ENCODE data around the gene NUP107.
"Not testable (repeated sequence)": the region's sequence is repeated elsewhere in the genome, so short reads cannot be mapped to it uniquely, and the experiment has no call there.

The NUP107 gene

DNA sequence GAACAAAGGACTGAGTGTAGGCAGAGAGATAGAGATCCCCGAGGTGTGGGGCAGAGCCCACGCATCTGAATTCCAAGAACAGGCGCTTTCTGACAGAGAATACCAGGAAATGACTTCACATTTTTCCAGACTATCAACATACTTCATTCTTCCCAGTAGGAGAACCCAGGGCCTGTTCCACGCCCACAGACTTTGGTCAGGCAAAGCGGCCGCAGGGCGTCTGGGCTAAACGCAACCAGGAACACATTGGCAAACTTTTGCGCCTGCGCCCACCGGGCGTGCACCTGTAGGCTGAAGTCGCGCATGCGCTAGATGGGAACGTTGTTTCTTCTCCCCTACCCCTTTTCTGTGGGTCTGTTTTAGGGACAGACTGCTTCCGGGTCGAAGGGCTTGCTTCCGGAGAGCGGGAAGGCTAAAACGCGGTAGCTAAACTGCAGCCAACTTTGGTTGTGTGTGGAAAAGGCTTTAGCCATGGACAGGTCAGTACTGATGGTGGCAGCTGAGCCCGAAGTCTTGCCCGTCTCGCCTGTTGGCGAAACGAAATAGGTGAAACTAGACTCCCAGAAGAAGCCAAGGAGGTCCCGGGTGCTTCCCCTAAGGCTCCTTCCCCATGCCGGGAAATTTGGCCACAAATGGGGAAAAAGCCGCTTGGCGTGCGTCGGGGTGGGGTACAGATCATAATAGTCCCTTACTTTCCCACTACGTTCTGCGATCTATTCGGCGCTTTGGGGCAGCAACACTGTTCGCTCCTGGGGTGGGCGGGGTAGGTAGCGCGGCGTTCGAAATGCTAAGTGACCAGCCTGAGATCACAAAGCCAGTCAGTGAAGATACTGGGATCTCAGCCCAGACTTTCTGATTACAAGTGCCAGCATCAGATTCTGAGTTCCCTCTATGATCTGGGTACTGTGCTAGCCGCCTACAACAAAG, at the start of gene NUP107:
Gene NUP107, plus strand, starts transcription at position 384 of the 927 bp plus-strand sequence. Its CDS starts 88 bp downstream, at position 472.
- peak; percentile 93 to 94 for DNase-seq (ENCODE audit: low read depth in 1 of 2, low spot score in 1 of 2)

- not testable (repeated sequence) for DNase-seq (ENCODE audit: low read depth in 1 of 2, low spot score in 1 of 2)
These were observed 49.3 kb upstream of the NUP107 start for GRCh38 chr12:68637439-68637838.

DNA sequence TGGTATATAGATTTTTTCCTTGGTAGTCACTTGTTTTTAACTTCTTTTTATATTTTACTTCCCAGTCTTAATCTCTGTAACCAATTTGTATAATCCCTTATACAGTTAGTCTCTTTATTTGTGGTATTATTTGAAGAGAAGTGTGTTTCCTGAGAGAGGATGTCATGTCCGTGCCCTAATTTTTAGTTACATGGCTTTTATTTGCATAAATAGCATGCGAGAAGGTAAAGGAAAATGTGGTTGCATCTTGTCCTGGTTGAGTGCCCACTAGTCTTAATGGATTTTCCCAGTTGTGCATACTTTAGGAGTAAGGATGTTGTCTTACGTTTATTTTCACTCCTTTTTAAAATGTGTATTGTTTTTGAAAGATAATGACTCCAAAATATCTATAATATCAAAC, 48.6 kb upstream of the NUP107 start:
- no peak for DNase-seq (ENCODE audit: low read depth in 1 of 2, low spot score in 1 of 2)

DNA sequence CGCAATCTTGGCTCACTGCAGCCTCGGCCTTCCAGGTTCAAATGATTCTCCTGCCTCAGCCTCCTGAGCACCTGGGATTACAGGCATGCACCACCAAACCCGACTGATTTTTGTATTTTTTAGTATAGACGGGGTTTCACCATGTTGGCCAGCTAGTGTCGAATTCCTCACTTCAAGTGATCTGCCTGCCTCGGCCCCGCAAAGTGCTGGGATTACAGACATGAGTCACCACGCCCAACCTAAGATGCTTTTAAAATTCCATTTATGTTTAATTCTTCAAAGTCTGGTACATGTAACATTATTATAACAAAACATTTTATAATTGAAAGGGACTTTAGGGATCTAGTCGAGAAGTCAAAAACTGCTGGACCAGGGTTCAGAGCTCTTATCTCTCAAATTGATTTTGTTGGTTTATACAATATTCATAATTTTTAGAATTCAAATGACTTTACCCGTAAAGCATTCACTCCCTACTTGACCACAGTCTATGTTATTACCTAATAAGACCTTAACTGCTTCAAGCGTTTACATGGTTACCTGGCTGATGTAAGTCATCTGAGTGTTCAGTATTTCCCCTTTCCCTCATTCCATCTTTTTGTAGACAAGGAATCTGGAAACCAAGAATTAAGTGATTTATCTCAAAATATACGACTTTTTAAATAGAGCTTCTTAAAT, 47.9 kb upstream of the NUP107 start:
- no peak for DNase-seq (ENCODE audit: low read depth in 1 of 2, low spot score in 1 of 2)

- DNase-seq (ENCODE audit: low read depth in 1 of 2, low spot score in 1 of 2) = no peak
These were observed 47.4 kb upstream of the NUP107 start for GRCh38 chr12:68639396-68639767.

GRCh38 chr12:68641138-68641537, 45.6 kb upstream of the NUP107 start:
- no peak for DNase-seq (ENCODE audit: low read depth in 1 of 2, low spot score in 1 of 2)

DNA sequence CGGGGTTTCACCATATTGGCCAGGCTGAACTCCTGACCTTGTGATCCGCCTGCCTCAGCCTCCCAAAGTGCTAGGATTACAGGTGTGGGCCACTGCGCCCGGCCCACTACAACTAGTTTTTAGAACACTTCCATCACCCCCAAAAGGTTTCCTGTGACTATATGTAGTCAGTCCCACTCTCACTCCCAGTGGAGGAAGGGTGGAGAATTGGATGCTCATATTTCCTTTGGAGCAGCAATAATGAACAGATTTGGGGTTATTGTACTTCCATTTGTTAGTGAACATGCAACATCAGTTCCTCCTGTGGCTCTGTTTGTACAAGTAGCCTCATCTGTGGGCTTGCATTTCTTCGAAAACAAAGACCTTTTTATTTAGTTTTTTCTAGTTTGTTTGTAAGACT, 40.3 kb upstream of the NUP107 start:
- DNase-seq (ENCODE audit: low read depth in 1 of 2, low spot score in 1 of 2) = no peak

GRCh38 chr12:68647507-68647906, 39.3 kb upstream of the NUP107 start:
- DNase-seq (ENCODE audit: low read depth in 1 of 2, low spot score in 1 of 2) = no peak

DNA sequence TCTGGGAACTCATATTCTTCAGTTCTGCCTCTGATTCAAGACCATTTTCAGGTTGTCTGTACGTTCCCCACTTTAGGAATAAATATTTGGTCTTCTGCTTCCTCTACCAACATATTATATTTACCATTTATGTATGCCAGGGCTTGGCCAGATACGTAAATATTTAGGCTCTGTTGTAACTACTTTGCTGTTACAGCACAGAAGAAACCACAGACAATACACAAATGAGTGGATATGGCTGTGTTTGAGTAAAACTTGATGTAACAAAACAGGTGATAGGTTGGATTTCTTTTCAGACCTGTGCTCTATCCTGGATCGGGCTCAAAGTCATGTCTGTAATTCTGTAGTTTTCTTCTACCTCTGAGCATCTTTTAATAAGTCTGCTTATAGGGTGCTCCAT, 38.6 kb upstream of the NUP107 start:
- no peak for DNase-seq (ENCODE audit: low read depth in 1 of 2, low spot score in 1 of 2)

DNA sequence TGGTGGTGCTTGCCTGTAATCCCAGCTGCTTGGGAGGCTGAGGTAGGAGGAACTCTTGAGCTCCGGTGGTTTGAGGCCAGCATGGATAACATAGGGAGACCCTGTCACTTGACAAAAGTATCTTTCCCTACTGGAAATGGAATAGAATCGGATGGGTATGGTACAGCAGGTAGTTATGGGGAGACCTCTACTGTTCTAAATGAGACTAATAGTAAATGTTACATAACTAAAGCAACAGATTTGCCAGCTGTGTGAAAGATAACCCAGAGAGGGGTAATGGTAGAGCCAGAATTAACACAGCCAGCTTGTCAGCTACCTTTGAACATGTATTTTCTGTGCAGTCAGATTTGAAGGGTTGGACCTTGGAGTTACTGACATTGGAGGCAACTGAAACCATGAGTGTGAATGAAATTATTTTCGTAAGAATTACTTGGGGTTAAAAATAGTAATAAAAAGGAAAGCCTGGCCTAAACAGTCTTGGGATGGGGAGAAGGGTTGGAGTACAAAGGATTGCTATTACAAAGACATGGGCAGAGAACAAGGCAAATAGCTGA, 21.7 kb upstream of the NUP107 start:
- DNase-seq (ENCODE audit: low read depth in 1 of 2, low spot score in 1 of 2) = no peak

DNA sequence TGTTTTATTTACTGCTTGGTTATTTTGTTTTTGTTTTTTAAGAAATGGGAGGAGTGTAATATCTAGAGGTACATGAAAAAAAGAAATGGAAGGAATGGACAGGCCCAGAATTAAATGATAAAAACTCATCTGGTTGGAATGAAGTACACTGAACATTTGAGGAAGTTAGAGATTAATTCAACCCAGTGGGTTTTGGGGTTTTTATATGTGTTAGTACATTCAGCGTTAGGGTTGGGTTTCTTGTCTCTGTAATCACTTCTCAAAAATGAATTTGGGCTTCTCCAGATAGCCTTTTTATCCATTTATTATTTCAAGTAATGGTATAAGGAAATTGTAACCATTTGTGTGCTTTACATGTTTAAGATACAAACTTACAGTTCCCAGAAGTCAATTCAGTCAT, 19.5 kb upstream of the NUP107 start:
- DNase-seq (ENCODE audit: low read depth in 1 of 2, low spot score in 1 of 2) = no peak

GRCh38 chr12:68667896-68668295, 18.9 kb upstream of the NUP107 start:
- no peak for DNase-seq (ENCODE audit: low read depth in 1 of 2, low spot score in 1 of 2)

DNA sequence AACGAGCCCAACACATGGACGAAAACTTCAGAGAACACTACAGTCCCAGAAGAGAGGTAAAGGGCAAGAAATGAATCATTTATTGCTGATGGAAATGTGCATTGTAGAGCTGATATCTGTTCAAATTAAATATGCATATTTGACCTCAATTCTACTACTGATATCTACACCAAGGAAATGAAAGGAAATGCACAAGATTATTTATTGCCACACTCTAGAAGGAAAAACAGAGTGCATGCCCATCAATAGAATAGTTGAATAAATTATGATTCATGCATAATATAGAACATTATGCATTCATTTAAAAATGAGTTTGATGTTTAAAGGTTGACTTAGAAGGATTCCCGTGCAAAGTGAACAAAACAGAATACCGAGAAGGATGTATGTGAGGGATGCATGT, 15.6 kb upstream of the NUP107 start:
- no peak for DNase-seq (ENCODE audit: low read depth in 1 of 2, low spot score in 1 of 2)

- no peak for DNase-seq (ENCODE audit: low read depth in 1 of 2, low spot score in 1 of 2)
These were observed 13.0 kb upstream of the NUP107 start for GRCh38 chr12:68673788-68674187.

GRCh38 chr12:68674376-68674775, 12.4 kb upstream of the NUP107 start:
- no peak for DNase-seq (ENCODE audit: low read depth in 1 of 2, low spot score in 1 of 2)

- peak in 1 of 2 donors; percentile 23 for DNase-seq (ENCODE audit: low read depth in 1 of 2, low spot score in 1 of 2)
These were observed 11.5 kb upstream of the NUP107 start for GRCh38 chr12:68675101-68675842.

GRCh38 chr12:68676854-68677253, 9.9 kb upstream of the NUP107 start:
- DNase-seq (ENCODE audit: low read depth in 1 of 2, low spot score in 1 of 2) = not testable (repeated sequence)

DNA sequence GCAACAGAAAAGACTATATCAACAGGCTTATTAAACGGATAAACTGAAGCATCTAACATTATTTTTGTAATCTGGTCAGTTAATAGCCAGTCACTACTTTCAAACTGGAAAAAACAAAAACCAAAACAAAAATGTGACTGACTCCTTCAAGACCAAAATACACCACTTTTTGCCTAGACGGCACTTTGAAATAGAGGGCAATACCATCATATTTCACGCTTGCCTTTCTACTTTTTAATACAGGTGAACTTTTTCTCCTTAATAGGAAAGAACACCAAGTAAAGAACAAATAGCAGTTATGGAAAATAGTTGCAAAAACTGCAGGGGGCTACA, 550 bp upstream of the NUP107 start:
- no peak for DNase-seq (ENCODE audit: low read depth in 1 of 2, low spot score in 1 of 2)

DNA sequence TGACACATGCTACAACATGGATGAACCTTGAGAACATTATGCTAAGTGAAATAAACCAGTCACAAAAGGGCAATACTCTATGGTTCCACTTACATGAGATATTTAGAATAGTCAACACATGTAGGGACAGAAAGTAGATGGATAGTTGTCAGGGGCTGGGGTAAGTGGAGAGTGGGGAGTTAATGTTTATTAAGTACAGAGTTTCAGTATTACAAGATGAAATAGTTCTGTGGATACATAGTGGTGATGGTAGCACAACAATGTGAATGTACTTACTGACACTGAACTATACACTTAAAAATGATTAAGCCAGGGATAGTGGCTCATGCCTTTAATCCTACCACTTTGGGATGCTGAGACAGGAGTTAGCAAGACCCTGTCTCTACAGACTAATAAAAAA, 8.7 kb downstream of the NUP107 start:
- DNase-seq (ENCODE audit: low read depth in 1 of 2, low spot score in 1 of 2) = no peak

DNA sequence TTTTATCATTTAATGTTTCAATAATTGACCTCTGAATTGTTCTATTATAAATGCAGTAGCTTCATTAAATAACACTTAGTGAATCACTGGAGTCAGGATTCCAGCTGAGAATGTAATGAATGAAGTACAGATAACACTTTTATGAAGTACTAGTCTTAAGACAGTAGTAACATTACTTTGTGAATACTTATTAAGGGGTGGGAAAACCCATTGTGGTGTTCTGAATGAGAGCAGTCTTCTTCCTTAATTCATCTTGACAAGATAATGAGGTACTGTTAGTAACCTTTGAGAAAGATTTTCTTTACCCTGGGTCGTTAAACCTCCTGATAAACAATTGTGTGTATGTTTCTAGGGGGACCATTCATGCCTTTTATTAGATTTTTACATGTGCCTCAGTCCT, 12.7 kb downstream of the NUP107 start:
- no peak for DNase-seq (ENCODE audit: low read depth in 1 of 2, low spot score in 1 of 2)

GRCh38 chr12:68727776-68728175, 41.0 kb downstream of the NUP107 start:
- no peak for DNase-seq (ENCODE audit: low read depth in 1 of 2, low spot score in 1 of 2)

DNA sequence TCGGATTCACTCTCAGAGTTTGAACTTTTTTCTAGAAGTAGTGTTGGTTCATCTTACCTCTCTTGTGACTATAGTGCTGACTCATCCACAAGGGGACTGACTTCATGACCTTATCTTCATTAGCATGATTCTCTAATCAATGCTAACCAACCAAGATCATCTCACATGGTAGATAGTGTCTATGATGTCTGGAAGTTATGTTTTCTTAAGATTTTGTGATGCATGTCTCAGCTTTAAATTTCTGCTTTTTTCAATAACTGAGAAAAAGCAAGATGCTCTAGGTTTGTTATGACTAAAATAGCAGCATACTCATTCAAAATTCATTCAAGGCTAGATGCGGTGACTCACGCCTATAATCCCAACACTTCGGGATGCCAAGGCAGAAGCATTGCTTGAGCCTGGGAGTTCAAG, 46.9 kb downstream of the NUP107 start:
- no peak for DNase-seq (ENCODE audit: low read depth in 1 of 2, low spot score in 1 of 2)

Measured in stimulated activated CD4-positive, alpha-beta T cell treated with anti-CD3 and anti-CD28 coated beads, Interleukin-15, amount 100 ng/mL, for 1 hour (primary cell).